Dendritic cell treated with granulocyte-macrophage colony-stimulating factor and Interleukin-4, amounts not matched to agents 40 ng/mL and 50 ng/mL, for 4 days (primary cell): ENCODE data around the gene SIT1.
"Not testable (repeated sequence)": the region's sequence is repeated elsewhere in the genome, so short reads cannot be mapped to it uniquely, and the experiment has no call there.

Experiments
- H3K27ac Mint-ChIP-seq: one replicate; pipeline ENCODE4 v1.8.0; 2022; ENCODE audit warnings: mild to moderate bottlenecking, mixed read lengths
- H3K27me3 Mint-ChIP-seq: one replicate; pipeline ENCODE4 v1.8.0; 2022; ENCODE audit warnings: mild to moderate bottlenecking, mixed read lengths
- H3K36me3 Mint-ChIP-seq: one replicate; pipeline ENCODE4 v1.8.0; 2022; ENCODE audit warnings: low read depth, mixed read lengths
- H3K4me1 Mint-ChIP-seq: one replicate; pipeline ENCODE4 v1.8.0; 2022; ENCODE audit warnings: low read depth, mixed read lengths
- H3K4me3 Mint-ChIP-seq: one replicate; pipeline ENCODE4 v1.8.0; 2022; ENCODE audit warnings: mild to moderate bottlenecking, moderate library complexity, mixed read lengths
- H3K9me3 Mint-ChIP-seq: one replicate; pipeline ENCODE4 v1.8.0; 2022; ENCODE audit warnings: mixed read lengths
- intact Hi-C: fragments of 100-400 bp; cut with micrococcal nuclease; formaldehyde crosslinking; loops from one replicate; pipeline ENCODE4 v1.15.0; 2022

SIT1 gene

GRCh38 chr9:35645736-35646135 lies 5.0 kb downstream of the SIT1 start:
- intact Hi-C loops: loop anchor here (1.0 to 10.0 kb wide), 4 partner anchors 41 to 169 kb away; partner anchors contain the start of genes CREB3, HINT2, SPAG8 and TLN1
- Mint-ChIP-seq H3K27ac (peak overlapping the region; percentile 92), H3K4me1 (peaks cover 71% of the 10 kb centered on the region), H3K4me3 (peak overlapping the region; percentile 81), H3K36me3 (peaks cover 15% of the 10 kb centered on the region)
- H3K27me3 Mint-ChIP-seq, H3K9me3 Mint-ChIP-seq: not testable (repeated sequence)

- Mint-ChIP-seq H3K9me3 (peaks cover 7% of the 10 kb centered on the region), H3K27me3 (no peaks in the 10 kb centered on the region), H3K27ac (no peak overlapping the region), H3K36me3 (peaks cover 21% of the 10 kb centered on the region), H3K4me3 (no peak overlapping the region), H3K4me1 (peaks cover 67% of the 10 kb centered on the region)
- intact Hi-C loops: loop anchor here (10.0 kb wide), 1 partner anchor 172 kb away; the partner anchor contains the start of genes HINT2 and SPAG8
Observed at GRCh38 chr9:35643046-35643445, 7.7 kb downstream of the SIT1 start.

- H3K4me3 Mint-ChIP-seq, H3K27me3 Mint-ChIP-seq, H3K9me3 Mint-ChIP-seq: not testable (repeated sequence)
- peak overlapping the region; percentile 80 for H3K27ac Mint-ChIP-seq
- H3K36me3 Mint-ChIP-seq: peaks cover 20% of the 10 kb centered on the region
- intact Hi-C loops: loop anchor here (10.0 kb wide), 1 partner anchor 173 kb away; the partner anchor contains the start of genes HINT2 and SPAG8
- peaks cover 72% of the 10 kb centered on the region for H3K4me1 Mint-ChIP-seq
Observed at GRCh38 chr9:35641478-35641877, 9.3 kb downstream of the SIT1 start.

GRCh38 chr9:35640431-35640830 lies 10.3 kb downstream of the SIT1 start:
- H3K9me3 Mint-ChIP-seq, H3K27me3 Mint-ChIP-seq, H3K4me3 Mint-ChIP-seq: not testable (repeated sequence)
- H3K27ac Mint-ChIP-seq: peak overlapping the region; percentile 80
- peaks cover 13% of the 10 kb centered on the region for H3K36me3 Mint-ChIP-seq
- peaks cover 77% of the 10 kb centered on the region for H3K4me1 Mint-ChIP-seq
- intact Hi-C loops: loop anchor here (10.0 kb wide), 1 partner anchor 174 kb away; the partner anchor contains the start of genes HINT2 and SPAG8

GRCh38 chr9:35639631-35640030 lies 11.1 kb downstream of the SIT1 start:
- Mint-ChIP-seq H3K36me3 (peaks cover 13% of the 10 kb centered on the region), H3K27me3 (no peaks in the 10 kb centered on the region), H3K4me1 (peaks cover 81% of the 10 kb centered on the region), H3K9me3 (peaks cover 7% of the 10 kb centered on the region), H3K4me3 (no peak overlapping the region), H3K27ac (no peak overlapping the region)
- intact Hi-C loops: loop anchor here (10.0 kb wide), 1 partner anchor 175 kb away; the partner anchor contains the start of genes HINT2 and SPAG8

GRCh38 chr9:35639225-35639624 lies 11.5 kb downstream of the SIT1 start:
- H3K27me3 Mint-ChIP-seq, intact Hi-C loops, H3K27ac Mint-ChIP-seq, H3K9me3 Mint-ChIP-seq: not testable (repeated sequence)
- Mint-ChIP-seq H3K4me3 (peak overlapping the region; percentile 23), H3K4me1 (peaks cover 81% of the 10 kb centered on the region), H3K36me3 (peaks cover 13% of the 10 kb centered on the region)

- H3K27me3 Mint-ChIP-seq, H3K4me3 Mint-ChIP-seq, H3K9me3 Mint-ChIP-seq, H3K27ac Mint-ChIP-seq, intact Hi-C loops: not testable (repeated sequence)
- Mint-ChIP-seq H3K36me3 (peaks cover 13% of the 10 kb centered on the region), H3K4me1 (peaks cover 86% of the 10 kb centered on the region)
Observed at GRCh38 chr9:35638751-35639150, 12.0 kb downstream of the SIT1 start.

- intact Hi-C loops, H3K36me3 Mint-ChIP-seq, H3K27me3 Mint-ChIP-seq, H3K4me3 Mint-ChIP-seq, H3K9me3 Mint-ChIP-seq: not testable (repeated sequence)
- H3K27ac Mint-ChIP-seq: peak overlapping the region; percentile 86
- H3K4me1 Mint-ChIP-seq: peaks cover 83% of the 10 kb centered on the region
Observed at GRCh38 chr9:35637427-35637955, 13.2 kb downstream of the SIT1 start.

- H3K36me3 Mint-ChIP-seq, H3K4me3 Mint-ChIP-seq, intact Hi-C loops, H3K27me3 Mint-ChIP-seq, H3K9me3 Mint-ChIP-seq: not testable (repeated sequence)
- Mint-ChIP-seq H3K4me1 (peaks cover 82% of the 10 kb centered on the region), H3K27ac (peak overlapping the region; percentile 86)
Observed at GRCh38 chr9:35636877-35637246, 13.9 kb downstream of the SIT1 start.

- intact Hi-C loops: no loop called here
- H3K4me1 Mint-ChIP-seq: peaks cover 77% of the 10 kb centered on the region
- H3K4me3 Mint-ChIP-seq: no peak overlapping the region
- H3K27me3 Mint-ChIP-seq: no peaks in the 10 kb centered on the region
- peaks cover 8% of the 10 kb centered on the region for H3K36me3 Mint-ChIP-seq
- H3K9me3 Mint-ChIP-seq: peaks cover 7% of the 10 kb centered on the region
- H3K27ac Mint-ChIP-seq: peak overlapping the region; percentile 86
Observed at GRCh38 chr9:35636135-35636876, 14.4 kb downstream of the SIT1 start.

GRCh38 chr9:35635730-35636129 lies 15.0 kb downstream of the SIT1 start:
- intact Hi-C loops: no loop called here
- Mint-ChIP-seq H3K9me3 (peaks cover 7% of the 10 kb centered on the region), H3K27me3 (no peaks in the 10 kb centered on the region), H3K36me3 (peaks cover 7% of the 10 kb centered on the region), H3K4me3 (no peak overlapping the region), H3K27ac (peak overlapping the region; percentile 86), H3K4me1 (peaks cover 71% of the 10 kb centered on the region)

GRCh38 chr9:35629597-35629996 lies 21.1 kb downstream of the SIT1 start:
- Mint-ChIP-seq H3K4me3 (no peak overlapping the region), H3K9me3 (no peaks in the 10 kb centered on the region), H3K36me3 (no peaks in the 10 kb centered on the region), H3K4me1 (peaks cover 35% of the 10 kb centered on the region), H3K27me3 (no peaks in the 10 kb centered on the region), H3K27ac (no peak overlapping the region)
- intact Hi-C loops: no loop called here

- Mint-ChIP-seq H3K4me1 (peaks cover 23% of the 10 kb centered on the region), H3K36me3 (no peaks in the 10 kb centered on the region), H3K27me3 (no peaks in the 10 kb centered on the region), H3K9me3 (no peaks in the 10 kb centered on the region), H3K27ac (no peak overlapping the region), H3K4me3 (no peak overlapping the region)
- intact Hi-C loops: no loop called here
Observed at GRCh38 chr9:35628389-35628991, 22.2 kb downstream of the SIT1 start.

- no peak overlapping the region for H3K27ac Mint-ChIP-seq
- intact Hi-C loops: no loop called here
- H3K36me3 Mint-ChIP-seq: no peaks in the 10 kb centered on the region
- H3K4me3 Mint-ChIP-seq: no peak overlapping the region
- no peaks in the 10 kb centered on the region for H3K27me3 Mint-ChIP-seq
- no peaks in the 10 kb centered on the region for H3K9me3 Mint-ChIP-seq
- H3K4me1 Mint-ChIP-seq: peaks cover 21% of the 10 kb centered on the region
Observed at GRCh38 chr9:35627575-35627974, 23.2 kb downstream of the SIT1 start.
